HG02798 (cell line): ENCODE results near the gene MACO1.

Experiments
- ATAC-seq: cut with Tn5 transposase; IDR thresholded peaks from one replicate; pipeline ENCODE4 v1.9.1; 2021; ENCODE audit warnings: mild to moderate bottlenecking; ENCODE audit not compliant: unreplicated experiment, poor library complexity

MACO1 gene

GRCh38 chr1:25517476-25518394 lies 87.0 kb downstream of the MACO1 start:
- ATAC-seq, result no peak

GRCh38 chr1:25519624-25520023 lies 88.9 kb downstream of the MACO1 start:
- no peak for ATAC-seq

GRCh38 chr1:25520446-25521061 lies 89.9 kb downstream of the MACO1 start:
- ATAC-seq, result no peak

- no peak for ATAC-seq
These were observed 91.4 kb downstream of the MACO1 start for GRCh38 chr1:25522031-25522655.

DNA sequence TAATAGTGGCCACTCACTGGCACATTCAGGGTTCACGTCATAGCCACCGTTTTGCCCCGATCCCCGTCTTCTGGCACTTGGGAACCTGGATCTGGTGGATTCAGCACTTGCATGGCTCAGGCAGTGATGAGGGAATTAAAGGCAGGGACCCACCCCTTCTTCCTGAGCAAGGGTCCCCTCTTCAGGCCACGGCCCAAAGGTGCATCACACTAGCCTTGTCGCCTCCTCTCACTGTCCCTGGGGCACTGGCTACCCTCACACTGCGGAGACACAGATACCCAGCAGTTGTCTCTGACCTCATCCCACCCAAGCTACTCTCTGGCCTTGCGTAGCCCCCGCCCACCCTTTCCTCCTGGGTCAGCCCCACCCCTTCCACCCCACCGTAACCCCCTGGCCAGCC lies 92.8 kb downstream of the MACO1 start:
- no peak for ATAC-seq

DNA sequence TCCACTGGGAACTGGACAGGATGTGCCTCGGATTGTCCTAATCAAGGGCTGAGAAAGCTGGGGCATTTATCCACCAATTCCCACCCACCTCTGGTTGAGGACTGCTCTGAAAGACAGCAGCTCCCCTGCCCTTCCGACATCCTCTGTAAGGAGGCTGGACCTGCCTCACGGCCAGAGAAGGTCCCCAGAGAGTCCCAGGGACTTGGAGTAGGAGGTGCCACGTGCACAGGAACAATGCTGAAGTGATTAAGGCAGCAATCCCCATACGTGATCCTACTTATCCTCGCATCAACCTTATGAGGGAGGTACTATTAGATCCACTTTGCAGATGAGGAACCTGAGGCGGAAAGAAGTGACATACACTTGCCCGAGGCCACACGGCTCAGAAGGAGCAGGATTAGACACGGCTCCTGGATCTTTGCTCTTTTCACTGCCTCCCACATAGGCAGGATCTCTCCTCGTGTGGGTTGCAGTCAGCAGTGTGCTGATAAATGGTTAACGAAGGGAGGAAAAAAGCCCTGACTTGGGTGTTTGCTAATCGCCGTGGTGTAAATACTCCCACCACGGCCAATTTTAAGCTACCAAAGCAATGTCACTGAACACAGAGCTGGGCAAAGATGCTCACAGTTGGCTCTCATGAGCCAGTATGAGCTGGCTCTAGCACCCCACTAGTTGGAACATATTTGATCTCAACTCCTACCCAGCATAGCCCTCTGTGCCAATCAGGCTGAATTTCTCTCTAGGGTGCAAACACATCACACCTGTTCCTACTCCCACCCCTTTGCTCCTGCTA lies 94.1 kb downstream of the MACO1 start:
- ATAC-seq, result no peak

- no peak for ATAC-seq
These were observed 94.6 kb downstream of the MACO1 start for GRCh38 chr1:25525361-25525688.

DNA sequence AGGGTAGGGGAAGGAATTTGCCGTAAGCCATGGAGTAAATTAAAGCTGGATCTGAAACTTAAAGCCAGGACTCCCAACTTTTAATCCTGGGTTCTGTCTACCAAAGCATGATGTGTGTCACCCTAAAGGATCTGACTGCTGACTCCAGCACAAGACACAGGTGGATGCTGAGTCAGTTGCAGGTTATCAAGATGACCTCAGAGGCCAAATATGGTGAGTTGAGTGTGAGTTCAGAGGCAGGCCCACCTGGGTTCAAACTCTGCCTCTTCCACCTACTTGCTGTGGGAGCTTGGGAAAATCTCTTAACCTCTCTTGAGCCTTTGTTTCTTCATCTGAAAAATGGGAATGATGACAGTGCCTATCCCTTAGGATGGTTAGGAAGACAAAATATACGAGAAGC lies 96.1 kb downstream of the MACO1 start:
- no peak for ATAC-seq

- no peak for ATAC-seq
These were observed 96.6 kb downstream of the MACO1 start for GRCh38 chr1:25527226-25527846.

GRCh38 chr1:25527946-25528595 lies 97.4 kb downstream of the MACO1 start:
- no peak for ATAC-seq

- ATAC-seq, result no peak
These were observed 98.3 kb downstream of the MACO1 start for GRCh38 chr1:25528881-25529517.

DNA sequence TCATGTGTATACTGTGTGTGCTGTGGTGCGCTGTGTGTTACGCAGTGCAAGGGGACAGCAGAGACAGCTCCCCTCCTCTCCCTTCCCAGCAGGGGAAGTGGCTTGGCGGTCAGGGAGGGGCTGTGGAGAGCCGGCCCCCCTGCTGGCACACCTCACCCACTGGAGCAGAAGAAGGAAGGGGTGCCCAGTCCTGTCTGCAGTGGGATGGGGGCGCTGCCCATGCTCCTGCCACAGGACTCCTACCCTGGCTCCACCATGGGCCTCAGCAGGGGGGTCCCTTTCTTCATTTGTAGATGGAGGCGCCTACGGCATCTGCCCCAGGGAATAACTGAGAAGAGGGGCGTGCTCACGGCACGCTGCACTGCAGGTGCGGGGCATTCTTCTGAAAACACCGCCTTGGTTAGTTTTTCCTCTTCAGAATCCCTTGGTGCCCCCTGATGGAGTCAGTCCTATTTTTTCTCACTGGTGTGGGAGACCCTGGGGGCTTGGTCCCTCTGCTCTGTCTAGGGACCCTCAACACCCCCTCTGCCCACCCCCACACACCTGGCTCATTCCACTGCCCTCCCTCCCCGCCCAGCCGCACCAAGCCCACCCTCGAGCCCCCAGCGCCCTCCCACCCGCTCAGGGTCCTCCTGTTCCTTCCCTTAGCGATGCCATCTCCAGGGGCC lies 99.0 kb downstream of the MACO1 start:
- no peak for ATAC-seq

DNA sequence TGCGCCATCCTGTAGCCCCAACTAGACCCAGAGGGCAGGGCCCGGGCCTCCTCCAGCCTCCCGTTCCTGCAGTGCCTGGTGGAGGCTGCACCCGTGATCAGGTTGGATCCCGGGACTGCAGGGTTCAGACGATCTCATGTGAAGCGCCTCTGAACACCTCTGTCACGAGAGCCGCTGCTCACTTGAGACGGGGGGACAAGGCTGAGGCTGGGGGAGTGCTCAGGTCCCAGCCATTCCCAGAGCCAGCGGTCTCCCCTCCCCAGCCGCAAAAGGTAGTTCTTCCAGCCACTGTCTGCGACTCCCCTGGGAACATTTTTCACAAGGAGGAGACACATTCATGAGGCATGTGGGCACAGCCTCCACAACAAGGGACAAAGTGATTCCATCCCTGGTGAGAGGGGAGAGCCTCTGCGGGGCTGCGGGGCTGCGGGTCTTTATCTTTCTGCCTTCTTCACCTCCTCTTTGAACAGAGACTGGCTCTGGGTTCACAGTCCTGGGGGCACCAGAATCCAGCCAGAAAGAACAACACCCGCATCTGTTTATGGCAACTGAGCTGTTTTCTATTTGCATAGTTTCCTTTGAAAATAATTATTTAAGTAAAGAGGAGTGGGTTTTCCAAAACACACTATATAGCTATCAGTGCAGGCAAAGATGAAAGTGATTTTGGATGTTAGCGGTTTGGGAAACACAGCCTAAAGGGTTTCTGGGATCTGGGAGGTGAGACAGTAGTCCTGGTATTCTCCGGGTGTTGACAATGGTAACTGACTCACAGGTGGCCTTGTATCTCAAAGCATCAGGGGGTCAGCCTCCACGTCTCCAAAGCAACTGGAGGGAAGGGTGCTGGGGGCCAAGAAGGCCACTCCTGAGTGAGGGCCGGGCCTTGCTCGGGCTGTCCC lies 99.7 kb downstream of the MACO1 start:
- ATAC-seq, result no peak

DNA sequence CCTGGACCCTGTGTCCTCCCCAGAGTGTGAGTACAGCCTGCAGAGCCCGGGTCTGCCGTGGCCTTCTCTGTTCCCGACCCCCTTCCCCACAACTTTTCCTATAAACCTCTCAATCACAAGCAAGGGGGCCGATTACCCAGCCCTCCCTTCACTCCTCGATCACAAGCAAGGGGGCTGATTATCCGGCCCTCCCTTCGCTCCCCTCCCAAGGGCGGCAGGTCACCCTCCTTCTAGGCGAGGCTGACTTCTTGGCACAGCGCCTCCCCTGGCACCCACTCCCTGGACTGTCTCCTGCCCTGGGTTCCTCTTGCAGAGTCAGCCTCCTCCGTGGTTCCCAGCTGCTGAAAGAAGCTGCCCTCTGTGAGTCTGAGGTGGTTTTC lies 100.4 kb downstream of the MACO1 start:
- ATAC-seq, result no peak

DNA sequence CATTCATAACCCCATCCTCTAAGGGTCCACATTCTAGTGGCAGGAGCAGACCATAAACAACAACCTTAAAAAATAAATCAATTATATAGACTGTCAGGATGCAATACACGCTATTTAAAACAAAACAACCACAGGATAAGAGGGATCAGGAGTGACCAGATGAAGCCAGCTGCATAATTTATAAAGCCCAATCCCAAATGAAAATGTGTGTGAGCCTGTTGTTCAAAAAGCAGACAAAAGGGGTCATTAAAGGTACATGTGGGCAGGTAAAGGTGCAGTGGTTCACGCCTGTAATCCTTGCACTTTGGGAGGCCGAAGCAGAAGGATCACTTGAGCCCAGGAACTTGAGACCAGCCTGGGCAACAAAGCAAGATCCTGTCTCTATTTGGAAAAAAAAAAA lies 102.3 kb downstream of the MACO1 start:
- no peak for ATAC-seq

DNA sequence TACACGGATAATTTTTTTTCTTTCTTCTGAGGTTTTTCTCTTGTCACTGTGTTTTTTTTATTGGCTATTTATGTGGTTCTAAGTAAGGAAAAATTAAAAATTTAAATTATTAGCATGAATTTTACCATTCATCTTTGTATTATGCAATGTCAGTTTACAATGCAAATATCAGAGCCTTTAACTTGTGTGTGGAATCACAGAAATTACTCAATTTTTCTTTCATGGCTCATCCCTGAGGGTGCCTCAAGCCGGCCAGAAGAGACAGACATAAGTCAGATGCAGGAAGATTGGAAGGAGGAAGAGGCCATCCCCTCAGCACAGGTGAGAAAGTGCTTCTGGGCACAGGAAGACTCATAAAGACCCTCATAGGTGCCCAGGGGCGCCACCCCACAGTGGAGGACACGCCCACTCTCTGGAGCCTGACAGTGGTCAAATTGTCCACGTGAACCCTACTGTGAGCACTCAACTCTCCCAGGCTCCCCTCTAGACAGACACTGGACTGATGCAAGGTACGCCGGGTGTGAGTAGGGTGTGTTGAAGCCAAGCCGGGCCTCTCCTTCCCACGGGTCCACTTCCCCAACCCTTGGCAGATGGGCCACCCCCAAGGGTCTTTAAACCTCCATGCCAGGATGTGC lies 103.2 kb downstream of the MACO1 start:
- no peak for ATAC-seq

- ATAC-seq, result no peak
These were observed 103.7 kb downstream of the MACO1 start for GRCh38 chr1:25534410-25534788.
